GM23338 (cell line): ENCODE measurements around the gene DDAH2.

Experiments used
- CREB1 ChIP-seq: fragments of 250-450 bp; sonication (Bioruptor Pico); IDR thresholded peaks from 2 replicates; pipeline ENCODE4 v1.5.0; 2020; ENCODE audit warnings: low read depth, mild to moderate bottlenecking, moderate library complexity
- CTCF ChIP-seq, 2 experiments: fragments of 200-600 bp in 1 of 2; sonication (generic) in 1 of 2; conservative IDR thresholded peaks; 2 replicates each; pipeline versions ENCODE4 v1.5.1 to v1.6.1; 2016 to 2017; ENCODE audit warnings: antibody characterized with exemption in 2 of 2, low read depth in 2 of 2, mild to moderate bottlenecking in 2 of 2, moderate library complexity in 1 of 2
- EZH2 ChIP-seq: fragments of 200-600 bp; sonication (generic); IDR thresholded peaks from one replicate; pipeline ENCODE4 v1.8.0; 2017; ENCODE audit warnings: antibody characterized with exemption, mild to moderate bottlenecking, low read depth; ENCODE audit not compliant: unreplicated experiment
- EZH2phosphoT487 ChIP-seq: fragments of 200-600 bp; sonication (generic); IDR thresholded peaks from one replicate; pipeline ENCODE4 v1.8.1; 2018; ENCODE audit warnings: antibody characterized with exemption; ENCODE audit not compliant: unreplicated experiment
- JUNB ChIP-seq: IDR thresholded peaks from one replicate; pipeline ENCODE4 v1.6.1; 2016; ENCODE audit warnings: antibody characterized with exemption; ENCODE audit not compliant: unreplicated experiment
- NANOG ChIP-seq: IDR thresholded peaks from 2 replicates; pipeline ENCODE4 v1.6.1; 2016; ENCODE audit warnings: antibody characterized with exemption, borderline replicate concordance
- POLR2AphosphoS5 ChIP-seq: IDR thresholded peaks from 2 replicates; pipeline ENCODE4 v1.6.1; 2016; ENCODE audit warnings: antibody characterized with exemption, low read depth
- REST ChIP-seq: IDR thresholded peaks from one replicate; pipeline ENCODE4 v1.6.1; 2018; ENCODE audit warnings: antibody characterized with exemption; ENCODE audit not compliant: unreplicated experiment
- ZNF114 ChIP-seq: fragments of 250-450 bp; sonication (Bioruptor Pico); IDR thresholded peaks from 2 replicates; pipeline ENCODE4 v1.5.0; 2020; ENCODE audit warnings: mild to moderate bottlenecking, moderate library complexity
- TF ChIP-seq, protein P1 (sequence below): fragments of 250-450 bp; sonication (Bioruptor Pico); IDR thresholded peaks from 2 replicates; pipeline ENCODE4 v1.5.0; 2020; ENCODE audit warnings: mild to moderate bottlenecking, moderate library complexity
- TF ChIP-seq, protein P2 (sequence below): IDR thresholded peaks from 2 replicates; pipeline ENCODE4 v1.6.1; 2016; ENCODE audit warnings: antibody characterized with exemption

DNA sequence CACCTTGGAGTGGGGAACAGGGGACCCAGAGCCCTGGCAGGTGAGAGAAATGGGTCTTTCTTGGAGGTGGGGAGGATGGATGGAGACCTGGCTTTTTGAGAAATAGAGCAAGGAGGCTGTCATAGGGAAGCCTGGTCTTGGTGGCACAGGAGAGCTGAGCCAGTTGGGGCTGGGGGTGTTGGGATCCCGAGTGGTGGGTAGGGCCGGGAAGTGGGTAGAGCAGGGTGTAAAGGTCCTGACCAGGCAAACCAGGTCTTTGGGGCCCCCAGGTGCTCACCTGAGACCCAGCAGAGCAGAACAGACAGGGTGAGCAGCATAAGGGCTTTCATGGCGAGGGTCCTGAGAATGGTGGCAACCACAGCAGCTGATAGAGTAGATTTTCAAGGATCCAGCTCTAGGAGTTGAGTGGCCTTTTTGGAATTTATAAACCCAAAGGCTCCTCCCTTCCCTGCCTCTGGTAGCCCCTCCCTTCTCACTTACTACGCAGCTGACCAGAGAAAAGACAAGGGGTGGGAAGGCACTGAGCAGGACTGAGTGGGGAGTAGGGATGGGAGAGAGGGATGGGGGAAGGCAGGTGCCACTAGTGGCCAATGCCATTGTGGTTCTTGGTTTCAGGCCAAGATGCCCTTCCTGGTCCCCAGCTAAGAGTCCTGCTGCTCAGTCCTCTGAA lies 7.6 kb downstream of the DDAH2 start, which contains the start of gene LY6G6C:
- TF ChIP-seq EZH2 (no peak), CTCF (conservative IDR thresholded peaks at IDR 0.05; ENCODE audit: low read depth in 2 of 2) (no peak), POLR2AphosphoS5 (no peak), REST (no peak), JUNB (no peak), CREB1 (CRISPR knock-in tag) (no peak), ZNF114 (CRISPR knock-in tag) (no peak), EZH2phosphoT487 (no peak), NANOG (no peak)
- TF ChIP-seq, protein P1, sequence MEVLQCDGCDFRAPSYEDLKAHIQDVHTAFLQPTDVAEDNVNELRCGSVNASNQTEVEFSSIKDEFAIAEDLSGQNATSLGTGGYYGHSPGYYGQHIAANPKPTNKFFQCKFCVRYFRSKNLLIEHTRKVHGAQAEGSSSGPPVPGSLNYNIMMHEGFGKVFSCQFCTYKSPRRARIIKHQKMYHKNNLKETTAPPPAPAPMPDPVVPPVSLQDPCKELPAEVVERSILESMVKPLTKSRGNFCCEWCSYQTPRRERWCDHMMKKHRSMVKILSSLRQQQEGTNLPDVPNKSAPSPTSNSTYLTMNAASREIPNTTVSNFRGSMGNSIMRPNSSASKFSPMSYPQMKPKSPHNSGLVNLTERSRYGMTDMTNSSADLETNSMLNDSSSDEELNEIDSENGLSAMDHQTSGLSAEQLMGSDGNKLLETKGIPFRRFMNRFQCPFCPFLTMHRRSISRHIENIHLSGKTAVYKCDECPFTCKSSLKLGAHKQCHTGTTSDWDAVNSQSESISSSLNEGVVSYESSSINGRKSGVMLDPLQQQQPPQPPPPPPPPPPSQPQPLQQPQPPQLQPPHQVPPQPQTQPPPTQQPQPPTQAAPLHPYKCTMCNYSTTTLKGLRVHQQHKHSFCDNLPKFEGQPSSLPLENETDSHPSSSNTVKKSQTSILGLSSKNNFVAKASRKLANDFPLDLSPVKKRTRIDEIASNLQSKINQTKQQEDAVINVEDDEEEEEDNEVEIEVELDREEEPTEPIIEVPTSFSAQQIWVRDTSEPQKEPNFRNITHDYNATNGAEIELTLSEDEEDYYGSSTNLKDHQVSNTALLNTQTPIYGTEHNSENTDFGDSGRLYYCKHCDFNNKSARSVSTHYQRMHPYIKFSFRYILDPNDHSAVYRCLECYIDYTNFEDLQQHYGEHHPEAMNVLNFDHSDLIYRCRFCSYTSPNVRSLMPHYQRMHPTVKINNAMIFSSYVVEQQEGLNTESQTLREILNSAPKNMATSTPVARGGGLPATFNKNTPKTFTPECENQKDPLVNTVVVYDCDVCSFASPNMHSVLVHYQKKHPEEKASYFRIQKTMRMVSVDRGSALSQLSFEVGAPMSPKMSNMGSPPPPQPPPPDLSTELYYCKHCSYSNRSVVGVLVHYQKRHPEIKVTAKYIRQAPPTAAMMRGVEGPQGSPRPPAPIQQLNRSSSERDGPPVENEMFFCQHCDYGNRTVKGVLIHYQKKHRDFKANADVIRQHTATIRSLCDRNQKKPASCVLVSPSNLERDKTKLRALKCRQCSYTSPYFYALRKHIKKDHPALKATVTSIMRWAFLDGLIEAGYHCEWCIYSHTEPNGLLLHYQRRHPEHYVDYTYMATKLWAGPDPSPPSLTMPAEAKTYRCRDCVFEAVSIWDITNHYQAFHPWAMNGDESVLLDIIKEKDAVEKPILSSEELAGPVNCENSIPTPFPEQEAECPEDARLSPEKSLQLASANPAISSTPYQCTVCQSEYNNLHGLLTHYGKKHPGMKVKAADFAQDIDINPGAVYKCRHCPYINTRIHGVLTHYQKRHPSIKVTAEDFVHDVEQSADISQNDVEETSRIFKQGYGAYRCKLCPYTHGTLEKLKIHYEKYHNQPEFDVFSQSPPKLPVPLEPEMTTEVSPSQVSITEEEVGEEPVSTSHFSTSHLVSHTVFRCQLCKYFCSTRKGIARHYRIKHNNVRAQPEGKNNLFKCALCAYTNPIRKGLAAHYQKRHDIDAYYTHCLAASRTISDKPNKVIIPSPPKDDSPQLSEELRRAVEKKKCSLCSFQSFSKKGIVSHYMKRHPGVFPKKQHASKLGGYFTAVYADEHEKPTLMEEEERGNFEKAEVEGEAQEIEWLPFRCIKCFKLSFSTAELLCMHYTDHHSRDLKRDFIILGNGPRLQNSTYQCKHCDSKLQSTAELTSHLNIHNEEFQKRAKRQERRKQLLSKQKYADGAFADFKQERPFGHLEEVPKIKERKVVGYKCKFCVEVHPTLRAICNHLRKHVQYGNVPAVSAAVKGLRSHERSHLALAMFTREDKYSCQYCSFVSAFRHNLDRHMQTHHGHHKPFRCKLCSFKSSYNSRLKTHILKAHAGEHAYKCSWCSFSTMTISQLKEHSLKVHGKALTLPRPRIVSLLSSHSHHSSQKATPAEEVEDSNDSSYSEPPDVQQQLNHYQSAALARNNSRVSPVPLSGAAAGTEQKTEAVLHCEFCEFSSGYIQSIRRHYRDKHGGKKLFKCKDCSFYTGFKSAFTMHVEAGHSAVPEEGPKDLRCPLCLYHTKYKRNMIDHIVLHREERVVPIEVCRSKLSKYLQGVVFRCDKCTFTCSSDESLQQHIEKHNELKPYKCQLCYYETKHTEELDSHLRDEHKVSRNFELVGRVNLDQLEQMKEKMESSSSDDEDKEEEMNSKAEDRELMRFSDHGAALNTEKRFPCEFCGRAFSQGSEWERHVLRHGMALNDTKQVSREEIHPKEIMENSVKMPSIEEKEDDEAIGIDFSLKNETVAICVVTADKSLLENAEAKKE: no peak
- TF ChIP-seq, protein P2, sequence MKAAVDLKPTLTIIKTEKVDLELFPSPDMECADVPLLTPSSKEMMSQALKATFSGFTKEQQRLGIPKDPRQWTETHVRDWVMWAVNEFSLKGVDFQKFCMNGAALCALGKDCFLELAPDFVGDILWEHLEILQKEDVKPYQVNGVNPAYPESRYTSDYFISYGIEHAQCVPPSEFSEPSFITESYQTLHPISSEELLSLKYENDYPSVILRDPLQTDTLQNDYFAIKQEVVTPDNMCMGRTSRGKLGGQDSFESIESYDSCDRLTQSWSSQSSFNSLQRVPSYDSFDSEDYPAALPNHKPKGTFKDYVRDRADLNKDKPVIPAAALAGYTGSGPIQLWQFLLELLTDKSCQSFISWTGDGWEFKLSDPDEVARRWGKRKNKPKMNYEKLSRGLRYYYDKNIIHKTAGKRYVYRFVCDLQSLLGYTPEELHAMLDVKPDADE: no peak
